CD4-positive, alpha-beta T cell treated with Interleukin-2 at 100 ng/mL for 4 hours (primary cell): Measurements from ENCODE around the gene TRA2A.
"Not testable (repeated sequence)": the region's sequence is repeated elsewhere in the genome, so short reads cannot be mapped to it uniquely, and the experiment has no call there.

Experiments used
- DNase-seq: peaks from one replicate; pipeline ENCODE4 v3.0.0-alpha.2; 2020; ENCODE audit warnings: low spot score

The TRA2A gene

GRCh38 chr7:23531794-23532489, at the start of gene TRA2A:
Gene TRA2A (minus strand): TSS chr7:23531981. CDS start chr7:23531824, 157 bp downstream.
- peak; percentile 96 for DNase-seq

GRCh38 chr7:23570592-23571200, 38.9 kb upstream of the TRA2A start:
- peak; percentile 69 for DNase-seq

GRCh38 chr7:23558303-23558702, 26.5 kb upstream of the TRA2A start:
- DNase-seq = no peak

GRCh38 chr7:23547662-23548061, 15.9 kb upstream of the TRA2A start:
- no peak for DNase-seq

DNA sequence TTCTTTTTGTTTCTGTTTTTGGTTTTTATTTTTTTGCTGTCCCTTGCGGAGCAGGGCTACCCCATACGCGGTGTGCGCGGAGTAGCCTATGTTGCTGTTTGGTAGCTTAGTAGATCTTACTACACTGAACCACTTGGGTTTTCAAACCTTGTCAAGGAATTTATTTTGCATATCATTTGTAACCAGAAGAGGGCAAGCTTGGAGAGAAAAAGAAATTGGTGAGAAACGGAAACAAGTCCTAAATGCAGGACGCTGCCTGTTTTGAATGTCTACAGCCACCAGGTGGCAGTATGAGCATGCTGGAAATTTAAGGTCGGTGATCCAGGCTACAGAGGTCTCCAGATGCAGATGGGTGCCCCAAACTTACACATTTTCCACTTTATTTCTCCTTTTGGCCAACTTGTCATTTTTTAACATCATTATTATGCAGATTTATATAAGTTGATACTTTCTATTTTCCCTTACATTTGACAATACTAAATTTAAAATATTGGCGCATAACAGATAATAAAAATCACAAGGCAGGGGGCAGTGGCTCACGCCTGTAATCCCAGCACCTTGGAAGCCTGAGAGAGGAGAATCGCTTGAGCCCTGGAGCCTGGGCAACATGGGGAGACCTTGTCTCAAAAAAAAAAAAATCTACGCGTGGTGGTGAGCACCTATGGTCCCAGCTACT, 15.3 kb upstream of the TRA2A start:
- peak; percentile 91 for DNase-seq

GRCh38 chr7:23545493-23545892, 13.7 kb upstream of the TRA2A start:
- no peak for DNase-seq

DNA sequence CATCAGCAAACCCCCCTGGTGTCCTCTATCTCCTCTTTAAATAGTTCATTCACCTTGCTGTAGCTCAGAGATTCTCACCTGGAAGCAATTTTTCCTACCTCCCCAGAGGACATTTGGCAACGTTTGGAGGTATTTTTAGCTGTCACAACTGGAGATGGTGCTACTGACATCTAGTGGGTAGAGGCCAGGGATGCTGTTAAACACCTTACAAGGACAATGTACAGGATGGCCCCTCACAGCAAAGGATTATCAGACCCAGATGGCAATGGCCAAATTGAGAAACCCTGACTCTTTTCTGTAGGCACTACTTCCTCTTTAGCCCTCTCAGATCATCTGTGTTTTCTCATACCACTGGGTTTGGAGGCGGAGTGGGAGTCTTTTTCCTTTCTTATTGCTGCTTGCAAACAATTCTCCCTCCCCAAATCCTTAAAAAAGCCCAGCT, 13.2 kb upstream of the TRA2A start:
- DNase-seq = no peak

DNA sequence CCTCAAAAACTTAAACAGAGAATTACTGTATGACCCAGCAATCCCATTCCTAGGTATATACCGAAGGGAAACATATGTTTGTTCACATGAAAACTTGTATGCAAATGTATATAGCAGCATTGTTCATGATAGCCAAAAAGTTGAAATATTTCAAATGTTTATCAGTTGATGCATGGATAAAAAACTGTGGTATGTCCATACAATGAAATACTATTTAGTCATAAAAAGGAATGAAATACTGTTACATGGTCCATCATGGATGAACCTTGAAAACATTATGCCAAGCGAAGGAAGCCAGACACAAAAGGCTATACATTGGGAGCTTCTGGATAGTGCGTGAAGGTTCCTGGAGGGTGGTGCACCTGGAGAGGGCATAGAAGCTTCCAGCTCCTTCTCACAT, 11.0 kb upstream of the TRA2A start:
- DNase-seq = no peak

- peak; percentile 10 for DNase-seq
Measured at GRCh38 chr7:23539494-23539907, 7.7 kb upstream of the TRA2A start.

GRCh38 chr7:23538301-23538700, 6.5 kb upstream of the TRA2A start:
- DNase-seq = no peak

DNA sequence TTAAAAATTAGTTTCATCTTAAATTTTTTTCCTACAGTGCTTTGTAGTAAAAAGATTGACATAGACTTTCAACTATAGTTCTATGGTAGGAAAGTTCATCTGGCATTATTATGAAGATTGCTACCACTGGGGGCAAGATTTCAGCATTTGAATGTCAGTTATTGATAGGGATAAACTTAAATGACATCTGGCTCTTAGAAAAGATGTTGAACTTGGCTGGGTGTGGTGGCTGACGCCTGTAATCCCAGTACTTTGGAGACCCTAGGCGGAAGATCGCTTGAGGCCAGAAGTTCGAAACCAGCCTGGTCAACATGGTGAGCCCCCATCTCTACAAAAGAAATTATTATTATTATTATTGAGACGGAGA, 1.4 kb upstream of the TRA2A start:
- no peak for DNase-seq

DNA sequence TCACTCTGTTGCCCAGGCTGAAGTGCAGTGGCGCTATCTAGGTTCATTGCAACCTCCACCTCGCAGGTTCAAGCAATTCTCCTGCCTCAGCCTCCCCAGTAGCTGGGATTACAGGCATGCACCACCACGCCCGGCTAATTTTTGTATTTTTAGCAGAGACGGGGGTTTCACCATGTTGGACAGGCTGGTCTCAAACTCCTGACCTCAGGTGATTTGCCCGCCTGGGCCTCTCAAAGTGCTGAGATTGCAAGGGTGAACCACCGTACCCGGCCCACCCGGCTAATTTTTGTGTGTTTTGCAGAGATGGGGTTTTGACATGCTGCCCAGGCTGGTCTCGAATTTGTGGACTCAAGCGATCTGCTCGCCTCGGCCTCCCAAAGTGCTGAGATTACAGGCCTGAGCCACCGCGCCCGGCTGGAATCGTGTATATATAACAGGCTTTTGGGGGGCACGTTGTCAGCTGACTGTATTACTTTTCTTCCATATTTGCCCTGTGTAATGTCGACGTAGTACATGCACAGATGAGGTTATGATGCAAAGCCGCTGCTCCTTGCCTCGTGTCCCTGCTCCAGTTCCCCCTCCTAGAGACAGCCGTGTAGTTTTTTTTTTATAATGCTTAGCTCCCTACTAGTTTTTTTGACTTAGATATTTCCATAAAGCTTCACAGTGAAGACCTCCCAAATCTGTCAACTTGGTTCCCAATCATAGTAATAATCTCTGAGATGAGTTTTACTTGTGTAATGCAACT, 883 bp upstream of the TRA2A start:
- DNase-seq = no peak

DNA sequence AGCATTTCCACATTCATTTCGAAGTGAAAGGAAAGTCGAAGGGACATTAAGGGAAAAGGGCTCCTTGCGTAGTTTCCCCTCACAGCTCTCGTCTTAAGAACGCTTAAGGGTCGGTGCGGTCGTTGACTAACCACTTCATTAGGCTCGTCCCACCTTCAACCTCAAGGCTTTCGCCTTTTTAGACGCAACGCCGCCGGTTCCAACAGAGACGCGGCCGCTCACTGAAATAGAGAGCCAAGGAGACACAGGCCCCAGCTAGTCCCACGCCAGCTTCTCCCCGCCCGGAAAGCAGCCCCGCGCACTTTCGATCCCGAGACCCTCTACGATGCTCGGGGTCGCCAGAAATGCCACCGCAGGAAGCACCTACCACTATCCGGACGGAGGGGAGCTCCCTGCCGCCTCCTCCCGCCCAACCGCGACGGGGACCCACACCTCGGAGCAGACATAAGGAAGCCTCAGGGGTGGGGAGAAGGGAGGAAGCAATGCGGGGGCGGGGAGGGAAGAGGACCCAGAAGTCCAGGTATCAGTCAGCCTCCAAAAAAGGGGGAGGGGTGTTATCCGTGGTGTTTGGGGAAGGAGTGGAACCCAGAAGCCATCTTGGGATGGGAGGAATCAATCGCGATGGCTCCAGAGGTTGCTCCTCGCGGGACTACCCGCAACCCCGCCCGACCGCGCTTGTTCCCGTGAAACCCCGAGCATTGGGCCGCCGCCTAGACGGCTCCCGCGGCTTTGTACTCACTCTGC, 559 bp downstream of the TRA2A start:
- DNase-seq = peak; percentile 38

GRCh38 chr7:23530405-23530804, 1.4 kb downstream of the TRA2A start:
- peak; percentile 61 for DNase-seq

GRCh38 chr7:23529262-23529859, 2.4 kb downstream of the TRA2A start:
- DNase-seq = no peak

GRCh38 chr7:23525611-23526010, 6.2 kb downstream of the TRA2A start:
- not testable (repeated sequence) for DNase-seq

- no peak for DNase-seq
Measured at GRCh38 chr7:23524473-23524872, 7.3 kb downstream of the TRA2A start.

- DNase-seq = no peak
Measured at GRCh38 chr7:23523486-23524075, 8.2 kb downstream of the TRA2A start.

GRCh38 chr7:23520582-23520981, 11.2 kb downstream of the TRA2A start:
- no peak for DNase-seq

- DNase-seq = no peak
Measured at GRCh38 chr7:23514755-23515154, 17.0 kb downstream of the TRA2A start.

- not testable (repeated sequence) for DNase-seq
Measured at GRCh38 chr7:23513746-23514145, 18.0 kb downstream of the TRA2A start.
